Measurements from ENCODE around the gene PITPNC1.

PITPNC1 gene

DNA sequence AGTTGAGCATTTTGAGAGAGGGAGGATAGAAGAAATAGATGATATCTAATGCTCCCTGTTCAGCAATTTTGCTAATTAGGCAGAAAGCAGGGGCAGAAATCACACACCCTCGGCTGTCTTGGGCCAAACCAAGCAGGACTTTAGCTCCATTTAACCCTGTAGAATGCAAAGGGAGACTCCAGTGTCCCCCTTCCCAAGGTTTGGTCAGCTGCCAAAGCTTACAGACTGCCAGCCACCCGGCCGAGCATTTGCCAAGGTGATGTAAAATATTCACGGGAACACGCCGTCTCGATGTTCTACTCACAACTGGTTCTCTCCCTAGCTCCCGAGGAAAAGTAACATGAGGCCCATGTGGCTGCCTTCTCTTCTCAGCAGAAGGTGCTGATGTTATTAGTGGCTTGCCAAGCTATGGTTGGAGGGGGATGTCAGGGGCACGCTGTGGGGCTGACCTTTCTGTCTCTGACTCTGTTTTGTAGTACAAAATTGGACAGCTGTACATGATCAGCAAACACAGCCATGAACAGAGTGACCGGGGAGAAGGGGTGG lies 155.3 kb downstream of the PITPNC1 start:
- no CpG with 5 or more reads among the region's 10 CpGs for WGBS (ENCODE audit: extremely low coverage, insufficient coverage, insufficient read length)

DNA sequence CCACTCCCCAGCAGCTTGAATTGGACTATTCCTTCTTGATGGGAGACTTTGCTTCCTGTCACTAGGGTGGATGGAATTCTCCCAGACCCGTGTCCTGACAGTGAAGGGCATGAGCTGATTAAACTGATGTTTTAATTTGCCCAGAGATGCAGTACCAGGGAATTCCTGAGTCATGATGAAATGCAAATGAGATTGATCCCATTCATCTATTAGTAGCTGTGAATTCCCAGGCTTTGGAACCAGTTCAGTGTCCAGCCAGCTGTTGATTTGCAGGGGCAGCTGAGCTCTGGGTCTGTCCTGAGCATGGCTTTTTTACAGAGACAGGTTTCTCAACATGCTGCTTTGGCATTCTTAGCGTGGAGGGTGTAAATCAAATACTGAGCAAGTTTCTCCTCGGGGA lies 157.9 kb downstream of the PITPNC1 start:
- Histone ChIP-seq H3K9ac (ENCODE audit: low read length) (no peak overlapping the region), H3K79me1 (ENCODE audit: low read length) (no peaks in the 10 kb centered on the region), H3K27me3 (ENCODE audit: insufficient read depth, low read length) (no peaks in the 10 kb centered on the region), H3K14ac (ENCODE audit: low read length) (no peak overlapping the region), H4K12ac (ENCODE audit: low read depth, low read length) (no peak overlapping the region), H2BK120ac (ENCODE audit: insufficient read depth, low read length, poor library complexity) (no peak overlapping the region), H3K18ac (ENCODE audit: low read length) (no peak overlapping the region), H3K36me3 (ENCODE audit: control insufficient read depth in 1 of 2, insufficient read depth in 2 of 2, low read length in 2 of 2) (no peaks in the 10 kb centered on the region), H2AFZ (ENCODE audit: insufficient read depth, low read length, poor library complexity) (no peak overlapping the region), H3K27ac (ENCODE audit: low read depth, low read length) (no peak overlapping the region), H3K4me3 (ENCODE audit: low read depth, low read length) (no peak overlapping the region), H3K79me2 (ENCODE audit: control insufficient read depth, insufficient read depth, low read length, poor library complexity) (no peaks in the 10 kb centered on the region), H3K4me2 (ENCODE audit: low read length) (no peak overlapping the region), H3K4ac (ENCODE audit: low read depth, low read length) (no peak overlapping the region), H2BK12ac (ENCODE audit: low read length) (no peak overlapping the region), H3K4me1 (ENCODE audit: control insufficient read depth in 1 of 2, insufficient read depth in 2 of 2, low read length in 2 of 2) (peaks cover 0 to 5% of the 10 kb centered on the region in 2 experiments), H2BK5ac (ENCODE audit: low read depth, low read length, poor library complexity) (no peak overlapping the region), H3K9me3 (ENCODE audit: insufficient read depth, low read depth, low read length) (no peaks in the 10 kb centered on the region), H2AK5ac (ENCODE audit: low read length) (no peak overlapping the region), H4K8ac (ENCODE audit: low read depth, low read length) (no peak overlapping the region), H3K23ac (ENCODE audit: low read length) (no peak overlapping the region), H4K91ac (ENCODE audit: low read depth, low read length) (no peak overlapping the region)
- no peak for DNase-seq
- no CpG with 5 or more reads among the region's 3 CpGs for WGBS (ENCODE audit: extremely low coverage, insufficient coverage, insufficient read length)

More for the DNA sequence above, 155.3 kb downstream of the PITPNC1 start:
- Histone ChIP-seq H3K4me3 (ENCODE audit: low read depth, low read length) (no peak overlapping the region), H3K4me1 (ENCODE audit: control insufficient read depth in 1 of 2, insufficient read depth in 2 of 2, low read length in 2 of 2) (peaks cover 2 to 11% of the 10 kb centered on the region in 2 experiments), H2AFZ (ENCODE audit: insufficient read depth, low read length, poor library complexity) (no peak overlapping the region), H4K91ac (ENCODE audit: low read depth, low read length) (no peak overlapping the region), H2BK12ac (ENCODE audit: low read length) (no peak overlapping the region), H3K9ac (ENCODE audit: low read length) (no peak overlapping the region), H3K79me2 (ENCODE audit: control insufficient read depth, insufficient read depth, low read length, poor library complexity) (no peaks in the 10 kb centered on the region), H3K79me1 (ENCODE audit: low read length) (peaks cover 7% of the 10 kb centered on the region), H3K4ac (ENCODE audit: low read depth, low read length) (no peak overlapping the region), H3K36me3 (ENCODE audit: control insufficient read depth in 1 of 2, insufficient read depth in 2 of 2, low read length in 2 of 2) (no peaks in the 10 kb centered on the region), H3K18ac (ENCODE audit: low read length) (no peak overlapping the region), H3K23ac (ENCODE audit: low read length) (no peak overlapping the region), H4K12ac (ENCODE audit: low read depth, low read length) (no peak overlapping the region), H3K27me3 (ENCODE audit: insufficient read depth, low read length) (no peaks in the 10 kb centered on the region), H2BK5ac (ENCODE audit: low read depth, low read length, poor library complexity) (no peak overlapping the region), H2AK5ac (ENCODE audit: low read length) (no peak overlapping the region), H3K27ac (ENCODE audit: low read depth, low read length) (no peak overlapping the region), H3K4me2 (ENCODE audit: low read length) (no peak overlapping the region), H3K9me3 (ENCODE audit: insufficient read depth, low read depth, low read length) (no peaks in the 10 kb centered on the region), H2BK120ac (ENCODE audit: insufficient read depth, low read length, poor library complexity) (no peak overlapping the region), H3K14ac (ENCODE audit: low read length) (no peak overlapping the region), H4K8ac (ENCODE audit: low read depth, low read length) (no peak overlapping the region)
- no peak for DNase-seq

DNA sequence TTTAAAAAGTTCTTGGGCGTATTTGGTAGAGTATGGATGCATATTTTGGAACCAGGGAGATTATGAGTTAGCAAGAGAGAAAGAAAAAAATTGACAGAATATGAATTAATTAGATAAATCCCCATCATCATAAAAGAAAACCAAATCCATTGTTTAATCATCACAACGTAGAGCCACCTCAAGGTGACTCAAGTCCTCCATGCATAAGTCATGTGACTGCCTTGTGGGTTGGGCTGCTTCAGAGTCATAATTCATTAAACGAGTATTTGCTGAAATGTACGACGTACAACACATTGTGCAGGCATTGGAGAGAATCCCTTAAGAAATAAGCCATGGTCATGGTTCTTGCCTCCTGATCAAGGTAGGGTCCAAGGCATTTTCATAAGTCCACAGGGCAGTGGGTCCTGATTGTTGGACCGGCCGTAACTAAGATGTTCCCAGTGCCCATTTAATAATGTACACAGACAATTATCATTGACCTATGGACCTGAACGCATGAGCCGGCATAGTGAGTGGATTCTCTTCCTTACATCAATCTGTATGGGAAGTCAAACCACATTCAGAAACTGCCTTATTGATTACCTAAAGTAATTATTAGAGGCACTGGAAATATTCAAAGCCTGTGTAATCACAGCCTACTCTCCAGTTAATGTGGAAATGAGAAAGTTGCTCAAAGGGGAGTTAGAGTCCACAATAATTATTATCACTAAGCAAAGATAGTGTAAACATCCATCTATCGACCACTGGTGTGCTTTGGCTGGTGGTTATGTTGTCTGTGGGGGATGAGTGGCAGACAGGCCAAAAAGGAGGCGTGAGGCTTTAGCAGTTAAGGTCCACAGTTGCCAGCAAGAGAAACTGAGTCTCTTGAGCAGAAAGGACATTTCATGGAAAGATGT lies 165.4 kb downstream of the PITPNC1 start:
- Histone ChIP-seq H2BK5ac (ENCODE audit: low read depth, low read length, poor library complexity) (no peak overlapping the region), H3K36me3 (ENCODE audit: control insufficient read depth in 1 of 2, insufficient read depth in 2 of 2, low read length in 2 of 2) (no peaks in the 10 kb centered on the region), H3K18ac (ENCODE audit: low read length) (no peak overlapping the region), H2AFZ (ENCODE audit: insufficient read depth, low read length, poor library complexity) (no peak overlapping the region), H3K79me2 (ENCODE audit: control insufficient read depth, insufficient read depth, low read length, poor library complexity) (no peaks in the 10 kb centered on the region), H3K4ac (ENCODE audit: low read depth, low read length) (no peak overlapping the region), H2BK120ac (ENCODE audit: insufficient read depth, low read length, poor library complexity) (no peak overlapping the region), H3K27ac (ENCODE audit: low read depth, low read length) (no peak overlapping the region), H3K4me2 (ENCODE audit: low read length) (no peak overlapping the region), H4K12ac (ENCODE audit: low read depth, low read length) (no peak overlapping the region), H3K4me1 (ENCODE audit: control insufficient read depth in 1 of 2, insufficient read depth in 2 of 2, low read length in 2 of 2) (no peaks in the 10 kb centered on the region), H3K27me3 (ENCODE audit: insufficient read depth, low read length) (no peaks in the 10 kb centered on the region), H3K79me1 (ENCODE audit: low read length) (no peaks in the 10 kb centered on the region), H3K23ac (ENCODE audit: low read length) (no peak overlapping the region), H4K8ac (ENCODE audit: low read depth, low read length) (no peak overlapping the region), H3K9ac (ENCODE audit: low read length) (no peak overlapping the region), H3K14ac (ENCODE audit: low read length) (no peak overlapping the region), H3K9me3 (ENCODE audit: insufficient read depth, low read depth, low read length) (no peaks in the 10 kb centered on the region), H2AK5ac (ENCODE audit: low read length) (no peak overlapping the region), H2BK12ac (ENCODE audit: low read length) (no peak overlapping the region), H4K91ac (ENCODE audit: low read depth, low read length) (no peak overlapping the region), H3K4me3 (ENCODE audit: low read depth, low read length) (no peak overlapping the region)
- DNase-seq, result no peak
- no CpG with 5 or more reads among the region's 11 CpGs for WGBS (ENCODE audit: extremely low coverage, insufficient coverage, insufficient read length)

DNA sequence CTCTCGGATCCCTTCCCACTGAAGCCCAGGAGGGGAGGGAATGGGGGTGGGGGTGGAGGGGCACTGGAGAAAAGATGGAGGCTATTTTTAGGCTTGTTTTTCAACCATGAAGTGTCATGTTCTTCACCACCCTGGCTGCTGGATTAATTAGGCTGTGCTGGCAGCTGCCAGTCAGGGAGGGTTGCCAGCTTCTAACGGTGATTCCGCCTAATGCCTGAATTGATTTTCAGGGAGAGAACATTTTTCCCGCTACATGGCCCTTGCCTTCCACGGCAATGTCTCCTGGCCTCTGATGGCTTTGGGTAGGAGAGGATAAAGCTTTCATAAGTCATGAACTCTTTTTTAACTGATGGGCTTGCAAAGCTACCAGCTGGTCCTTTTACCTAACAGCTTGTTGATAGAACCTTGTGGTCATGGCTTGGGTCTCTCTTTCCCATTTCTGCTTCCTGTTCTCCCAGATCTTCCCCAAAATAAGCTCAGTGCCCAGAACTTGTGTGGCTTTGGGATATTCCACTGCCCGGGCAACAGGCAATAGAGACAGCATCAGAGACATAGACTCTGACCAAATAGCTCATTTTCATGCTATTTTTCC lies 167.4 kb downstream of the PITPNC1 start:
- Histone ChIP-seq H2BK5ac (ENCODE audit: low read depth, low read length, poor library complexity) (no peak overlapping the region), H4K91ac (ENCODE audit: low read depth, low read length) (no peak overlapping the region), H3K27ac (ENCODE audit: low read depth, low read length) (no peak overlapping the region), H3K9ac (ENCODE audit: low read length) (no peak overlapping the region), H3K27me3 (ENCODE audit: insufficient read depth, low read length) (no peaks in the 10 kb centered on the region), H2AK5ac (ENCODE audit: low read length) (no peak overlapping the region), H3K79me2 (ENCODE audit: control insufficient read depth, insufficient read depth, low read length, poor library complexity) (no peaks in the 10 kb centered on the region), H2BK12ac (ENCODE audit: low read length) (no peak overlapping the region), H3K23ac (ENCODE audit: low read length) (no peak overlapping the region), H4K12ac (ENCODE audit: low read depth, low read length) (no peak overlapping the region), H3K9me3 (ENCODE audit: insufficient read depth, low read depth, low read length) (no peaks in the 10 kb centered on the region), H3K14ac (ENCODE audit: low read length) (no peak overlapping the region), H3K4me1 (ENCODE audit: control insufficient read depth in 1 of 2, insufficient read depth in 2 of 2, low read length in 2 of 2) (no peaks in the 10 kb centered on the region), H3K4me2 (ENCODE audit: low read length) (no peak overlapping the region), H3K4me3 (ENCODE audit: low read depth, low read length) (no peak overlapping the region), H4K8ac (ENCODE audit: low read depth, low read length) (no peak overlapping the region), H2AFZ (ENCODE audit: insufficient read depth, low read length, poor library complexity) (no peak overlapping the region), H3K79me1 (ENCODE audit: low read length) (no peaks in the 10 kb centered on the region), H3K18ac (ENCODE audit: low read length) (no peak overlapping the region), H3K36me3 (ENCODE audit: control insufficient read depth in 1 of 2, insufficient read depth in 2 of 2, low read length in 2 of 2) (no peaks in the 10 kb centered on the region), H3K4ac (ENCODE audit: low read depth, low read length) (no peak overlapping the region), H2BK120ac (ENCODE audit: insufficient read depth, low read length, poor library complexity) (no peak overlapping the region)
- no peak for DNase-seq
- WGBS (ENCODE audit: extremely low coverage, insufficient coverage, insufficient read length), result no CpG with 5 or more reads among the region's 6 CpGs
